Right hindlimb (tissue), 1 donor: ENCODE results near the gene MAGEB17.
"Not testable (repeated sequence)": the region's sequence is repeated elsewhere in the genome, so short reads cannot be mapped to it uniquely, and the experiment has no call there.

Experiments used
- DNase-seq: peaks from one replicate; pipeline ENCODE4 v3.0.0-alpha.2; 2018

The MAGEB17 gene

GRCh38 chrX:16160729-16161128 lies 6.6 kb upstream of the MAGEB17 start:
- DNase-seq = no peak

DNA sequence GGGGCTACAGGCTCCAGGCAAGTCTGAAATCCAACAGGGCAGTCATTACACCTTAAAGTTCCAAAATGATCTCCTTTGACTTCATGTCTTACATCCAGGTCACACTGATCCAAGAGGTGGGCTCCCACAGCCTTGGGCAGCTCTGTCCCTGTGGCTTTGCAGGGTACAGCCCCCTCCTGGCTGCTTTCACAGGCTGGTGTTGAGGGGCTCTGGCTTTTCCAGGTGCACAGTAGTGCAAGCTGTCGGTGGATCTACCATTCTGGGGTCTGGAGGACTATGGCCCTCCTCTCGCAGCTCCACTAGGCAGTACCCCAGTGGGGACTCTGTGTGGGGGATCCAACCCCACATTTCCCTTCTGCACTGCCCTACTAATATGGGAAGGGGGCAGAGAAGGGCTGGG lies 6.1 kb upstream of the MAGEB17 start:
- DNase-seq = not testable (repeated sequence)

- no peak for DNase-seq
Measured at GRCh38 chrX:16162391-16162790, 4.9 kb upstream of the MAGEB17 start.

GRCh38 chrX:16164748-16165147 lies 2.5 kb upstream of the MAGEB17 start:
- no peak for DNase-seq

- DNase-seq = no peak
Measured at GRCh38 chrX:16171039-16171438, 3.8 kb downstream of the MAGEB17 start.

GRCh38 chrX:16171944-16172343 lies 4.7 kb downstream of the MAGEB17 start:
- no peak for DNase-seq

DNA sequence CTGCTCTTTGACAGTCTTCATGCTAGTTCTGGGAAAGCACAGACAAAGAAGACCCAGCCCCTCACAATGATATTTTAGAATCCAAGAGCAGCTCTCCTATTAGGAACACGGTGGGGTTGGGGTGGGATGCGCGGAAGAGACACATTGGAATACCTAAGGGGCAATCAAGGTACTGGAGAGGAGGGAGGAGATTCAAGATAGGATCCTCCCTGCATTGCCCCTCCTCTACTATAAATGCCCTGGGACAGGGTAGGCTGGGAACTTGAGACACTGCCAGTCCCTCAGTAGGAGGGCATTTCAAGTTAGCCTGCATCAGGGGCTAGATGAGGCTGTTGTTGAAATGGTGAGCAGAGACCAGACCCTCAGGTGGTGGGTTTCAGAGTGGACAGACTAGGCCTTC lies 5.1 kb downstream of the MAGEB17 start:
- no peak for DNase-seq

DNA sequence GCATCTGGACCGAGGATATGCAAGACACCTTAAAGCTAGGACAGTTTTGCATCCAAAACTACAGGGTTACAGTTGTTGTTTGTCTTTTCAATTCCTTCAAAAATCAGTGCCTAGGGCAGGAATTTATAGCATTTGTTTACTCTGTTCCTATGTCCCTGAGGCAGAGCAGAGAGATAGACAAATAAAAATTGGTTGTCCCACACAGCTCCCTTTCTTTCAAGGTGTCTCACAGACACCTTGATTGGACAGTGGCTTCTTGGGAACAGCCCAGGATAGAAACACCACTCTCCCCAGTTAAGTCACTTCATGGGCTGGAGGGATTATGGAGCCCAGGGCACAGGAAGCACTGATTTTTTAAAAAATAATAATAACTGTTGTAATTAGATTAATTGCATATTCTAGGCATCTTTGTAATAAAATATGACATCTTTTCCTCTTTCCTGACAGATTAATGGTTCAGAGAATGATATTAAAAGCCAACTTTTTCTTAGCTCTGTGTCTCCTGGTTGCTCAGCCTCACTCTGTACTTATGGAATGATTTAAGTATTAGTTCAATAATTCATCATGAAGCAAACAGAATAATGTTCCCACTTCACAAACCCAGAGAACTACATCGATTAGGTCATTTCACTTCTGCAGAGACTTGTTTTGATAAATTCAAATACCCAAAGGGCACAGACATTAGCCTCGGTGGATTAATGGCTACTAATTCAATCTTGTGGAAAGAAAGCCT lies 8.2 kb downstream of the MAGEB17 start:
- no peak for DNase-seq

DNA sequence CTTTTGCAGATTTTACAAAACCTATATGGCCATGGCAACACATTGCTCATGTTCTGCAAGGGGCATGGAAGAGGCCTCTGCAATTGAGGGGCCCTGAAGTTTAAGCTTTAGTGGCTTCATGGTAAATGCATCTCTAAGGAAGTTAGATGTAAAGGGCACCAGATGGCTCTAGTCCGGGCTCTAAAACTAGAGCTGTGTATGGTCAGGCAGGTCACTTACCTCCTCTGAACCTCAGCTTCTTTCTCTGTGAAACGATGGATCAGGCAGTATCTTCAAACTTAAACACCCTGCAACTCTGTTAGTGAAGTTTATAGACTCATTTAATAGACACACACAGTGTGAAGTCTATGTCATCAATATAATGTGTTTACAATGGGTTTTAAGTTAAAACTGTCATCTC lies 10.0 kb downstream of the MAGEB17 start:
- DNase-seq = no peak

DNA sequence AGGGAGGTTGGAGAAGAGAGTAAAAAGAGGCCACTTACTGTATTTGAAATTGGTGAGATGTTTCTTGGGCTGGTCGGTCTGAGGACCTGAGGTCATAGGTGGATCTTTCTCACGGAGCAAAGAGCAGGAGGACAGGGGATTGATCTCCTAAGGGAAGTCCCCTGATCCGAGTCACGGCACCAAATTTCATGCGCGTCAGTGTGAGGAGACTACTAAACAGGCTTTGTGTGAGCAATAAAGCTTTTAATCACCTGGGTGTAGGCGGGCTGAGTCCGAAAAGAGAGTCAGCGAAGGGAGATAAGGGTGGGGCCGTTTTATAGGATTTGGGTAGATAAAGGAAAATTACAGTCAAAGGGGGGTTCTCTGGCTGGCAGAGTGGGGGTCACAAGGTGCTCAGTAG lies 16.6 kb downstream of the MAGEB17 start:
- DNase-seq = not testable (repeated sequence)

GRCh38 chrX:16185725-16186136 lies 18.4 kb downstream of the MAGEB17 start:
- DNase-seq = no peak

DNA sequence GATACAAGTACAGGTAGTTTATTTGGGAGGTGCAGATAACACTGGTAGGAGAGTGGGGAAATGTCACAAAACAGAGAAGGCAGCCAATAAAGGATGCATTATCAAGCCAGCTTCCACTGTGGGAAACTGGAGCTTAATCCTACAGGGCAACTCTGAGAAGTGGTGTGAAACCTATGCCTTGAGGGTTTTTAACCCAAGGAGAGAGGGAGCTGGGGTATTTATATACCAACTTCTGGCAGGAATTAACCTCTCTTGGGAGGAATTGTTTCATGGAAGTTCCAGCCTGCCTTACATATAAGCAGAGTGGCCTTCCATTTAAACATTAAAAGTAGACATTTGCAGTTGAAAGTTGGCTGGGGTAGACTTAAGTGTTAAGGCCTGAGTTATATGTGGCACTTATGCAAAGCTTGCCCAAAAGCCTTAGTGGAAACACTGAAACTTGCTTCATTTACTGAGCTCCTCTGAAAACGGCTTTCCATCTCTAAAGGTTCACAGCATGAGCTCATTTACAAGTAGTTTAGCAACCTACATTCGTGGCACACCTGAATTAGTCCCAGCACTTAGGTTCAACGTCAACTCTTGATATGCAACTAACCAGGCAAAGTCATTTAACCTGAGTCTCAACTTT lies 19.2 kb downstream of the MAGEB17 start:
- DNase-seq = no peak

- DNase-seq = no peak
Measured at GRCh38 chrX:16187024-16187760, 19.9 kb downstream of the MAGEB17 start.

- no peak for DNase-seq
Measured at GRCh38 chrX:16188687-16189086, 21.4 kb downstream of the MAGEB17 start.

DNA sequence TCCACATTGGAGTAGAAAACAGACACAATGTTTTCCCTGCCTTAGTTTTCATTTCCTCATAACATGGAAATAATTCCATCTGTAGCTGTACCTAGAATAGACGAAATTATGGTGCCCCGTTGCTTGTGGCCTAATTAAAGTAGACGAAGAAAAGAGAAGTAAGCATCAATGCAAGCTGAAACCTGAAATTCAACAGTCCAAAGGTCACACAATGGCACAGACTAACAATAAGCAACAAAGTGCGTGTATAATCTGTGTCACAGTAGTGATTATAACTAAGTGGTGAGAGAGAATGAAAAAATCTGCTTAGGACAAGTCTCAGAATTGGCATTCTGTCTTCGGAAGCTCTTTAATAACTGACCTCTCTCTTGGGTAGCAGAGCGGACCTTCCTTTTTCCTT lies 24.3 kb downstream of the MAGEB17 start:
- DNase-seq = no peak

- no peak for DNase-seq
Measured at GRCh38 chrX:16196829-16197228, 29.5 kb downstream of the MAGEB17 start.

- no peak for DNase-seq
Measured at GRCh38 chrX:16199343-16199742, 32.1 kb downstream of the MAGEB17 start.

GRCh38 chrX:16202943-16203342 lies 35.7 kb downstream of the MAGEB17 start:
- no peak for DNase-seq

DNA sequence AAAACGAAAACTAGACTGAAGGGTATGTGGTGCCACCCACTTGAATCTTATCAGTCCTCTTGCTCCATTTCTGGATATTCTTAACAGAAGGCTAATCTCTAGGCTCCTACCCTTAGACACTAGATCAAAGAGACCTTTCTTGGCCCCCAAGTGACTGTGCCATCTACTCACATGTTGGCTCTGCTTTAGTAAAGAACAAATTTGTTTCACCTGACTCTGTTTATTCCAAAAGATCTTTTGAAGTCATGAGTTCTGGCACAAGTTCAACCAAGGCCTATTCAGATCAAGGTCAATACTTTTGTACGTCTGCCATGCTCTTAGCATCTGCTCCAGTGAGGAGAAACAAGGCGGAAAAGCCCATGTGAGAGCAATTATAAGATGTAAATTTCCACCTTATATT lies 37.3 kb downstream of the MAGEB17 start:
- DNase-seq = no peak

DNA sequence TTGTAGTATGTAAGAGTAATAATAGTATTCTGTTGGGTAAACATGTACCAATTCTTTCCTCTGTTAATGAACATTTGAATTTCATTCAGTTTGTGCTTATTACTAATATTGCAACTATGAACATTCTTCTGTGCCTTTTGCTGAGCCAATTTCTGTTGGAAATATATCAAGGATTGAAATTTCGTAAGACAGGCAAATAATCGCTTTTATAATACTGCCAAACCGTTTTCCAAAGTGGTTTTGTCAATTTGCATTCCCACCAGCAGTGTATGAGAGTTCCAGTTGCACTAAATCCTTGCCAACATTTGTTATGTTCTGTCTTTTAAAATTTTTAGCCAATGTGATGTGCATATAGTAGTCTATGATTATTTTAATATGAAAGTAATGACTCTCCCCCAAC lies 38.6 kb downstream of the MAGEB17 start:
- DNase-seq = no peak

- DNase-seq = no peak
Measured at GRCh38 chrX:16207634-16208033, 40.4 kb downstream of the MAGEB17 start.

DNA sequence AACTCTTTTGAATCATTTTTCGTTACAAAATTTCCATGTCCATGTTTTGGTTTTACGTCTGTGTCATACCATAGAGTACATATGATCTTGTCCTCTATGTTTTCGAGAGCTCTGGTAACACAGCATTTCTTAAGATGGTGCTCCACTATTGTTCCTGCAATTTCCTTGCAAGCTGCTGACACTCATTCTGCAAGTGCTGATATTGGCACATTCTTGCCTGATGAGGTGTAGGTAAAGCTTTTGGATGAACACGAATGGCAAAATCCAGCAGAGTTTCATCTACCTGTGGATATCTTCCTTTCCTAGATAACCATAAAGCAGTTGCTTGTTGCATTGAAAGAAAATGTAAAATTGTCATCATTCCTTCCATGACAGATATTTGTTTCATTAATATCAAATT lies 41.3 kb downstream of the MAGEB17 start:
- DNase-seq = no peak

DNA sequence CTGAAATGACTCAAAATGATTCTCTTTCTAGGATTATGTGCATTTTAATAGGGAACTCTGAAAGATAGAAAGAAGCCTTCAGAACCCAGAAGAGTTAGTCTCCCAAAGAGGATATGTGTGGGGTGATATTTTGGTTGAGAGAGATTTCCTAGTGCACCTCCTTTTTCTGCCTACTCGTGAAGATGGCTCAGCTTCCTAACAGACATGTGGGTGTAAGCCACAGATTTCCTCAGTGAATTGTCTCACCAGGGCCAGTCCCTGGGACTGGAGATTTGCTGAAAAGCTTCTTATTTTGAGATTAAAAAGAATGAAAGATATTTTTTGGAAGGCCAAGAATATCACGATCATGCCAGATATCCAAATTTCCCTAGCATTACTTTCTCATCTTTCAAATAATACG lies 42.8 kb downstream of the MAGEB17 start:
- DNase-seq = no peak

DNA sequence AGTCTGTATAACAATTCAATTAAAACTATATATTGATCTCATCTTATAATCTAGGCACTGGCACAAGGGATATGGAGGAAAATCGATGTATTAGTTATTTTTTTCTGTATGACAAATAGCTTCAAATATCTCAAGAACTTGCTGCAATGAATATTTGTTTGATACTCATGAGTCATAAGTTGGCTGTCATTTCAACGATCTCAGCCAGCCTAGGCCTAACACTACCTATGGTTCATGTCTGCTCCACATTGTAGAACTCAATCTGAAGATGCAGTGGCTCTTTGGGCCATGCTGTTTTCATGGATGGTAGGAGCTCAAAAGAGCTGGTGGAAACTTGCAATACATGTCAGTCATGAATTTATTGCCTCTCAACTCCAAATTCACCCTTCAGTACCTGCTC lies 44.7 kb downstream of the MAGEB17 start:
- no peak for DNase-seq
